GM21381 (cell line): ENCODE measurements around the gene DAO.

Source experiments
- ATAC-seq: cut with Tn5 transposase; IDR thresholded peaks from one replicate; pipeline ENCODE4 v1.9.1; 2021; ENCODE audit warnings: mild to moderate bottlenecking, moderate library complexity; ENCODE audit not compliant: unreplicated experiment

Gene DAO

GRCh38 chr12:108875280-108875679 lies 4.6 kb upstream of the DAO start:
- ATAC-seq = no peak

GRCh38 chr12:108875682-108876361 lies 4.1 kb upstream of the DAO start:
- ATAC-seq = no peak

DNA sequence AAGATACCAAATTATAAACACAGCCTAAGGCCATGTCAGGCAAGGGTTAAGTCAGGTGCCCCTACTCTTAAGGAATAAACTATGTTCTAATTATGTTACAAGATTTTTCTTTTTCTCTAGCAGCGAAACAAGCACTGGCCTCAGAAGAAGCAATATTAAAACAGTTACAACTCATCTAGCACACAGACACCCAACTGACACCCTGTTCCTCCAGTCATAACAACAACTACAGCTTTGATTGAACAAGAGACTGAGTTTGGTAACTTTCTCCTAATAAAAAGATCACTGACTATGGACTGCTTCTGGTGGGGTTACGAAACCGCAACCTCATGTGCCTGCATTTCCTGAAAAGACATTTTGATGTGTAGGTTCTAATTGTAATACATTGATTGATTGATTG lies 3.3 kb upstream of the DAO start:
- no peak for ATAC-seq

GRCh38 chr12:108881953-108882352 lies 2.1 kb downstream of the DAO start:
- ATAC-seq = no peak

- ATAC-seq = no peak
Measured at GRCh38 chr12:108884116-108885012, 4.5 kb downstream of the DAO start.

DNA sequence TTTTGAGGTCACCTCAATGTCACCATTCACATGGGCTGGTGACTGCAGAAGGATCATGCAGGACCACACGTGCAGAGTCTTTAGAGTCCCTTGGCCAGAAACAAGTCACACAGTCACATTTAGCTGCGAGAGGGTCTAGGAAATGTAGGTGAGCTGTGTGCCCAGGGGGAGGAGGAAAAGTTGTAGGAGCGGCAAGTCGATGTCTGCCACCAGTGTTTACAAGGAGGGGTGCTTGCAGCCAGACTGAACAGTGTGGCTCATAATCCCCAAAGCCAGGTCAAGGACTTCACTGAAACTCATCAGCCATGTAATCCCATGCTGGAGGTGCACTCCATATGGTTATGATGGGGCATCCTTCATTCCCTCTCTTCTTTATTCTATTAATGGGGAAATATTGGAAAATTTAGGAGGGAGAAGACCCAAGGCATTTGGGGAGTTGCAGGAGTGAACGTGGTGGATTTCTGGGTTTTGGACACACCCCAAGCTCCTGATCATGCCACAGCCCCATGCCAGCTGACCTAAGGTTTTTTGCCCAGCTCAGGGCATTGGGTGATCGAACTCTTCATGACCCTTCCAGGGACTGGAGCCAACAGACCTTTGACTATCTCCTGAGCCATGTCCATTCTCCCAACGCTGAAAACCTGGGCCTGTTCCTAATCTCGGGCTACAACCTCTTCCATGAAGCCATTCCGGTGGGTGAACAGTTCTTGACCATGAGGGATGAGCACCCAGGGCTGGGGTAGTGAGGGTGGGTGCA lies 7.2 kb downstream of the DAO start:
- ATAC-seq = no peak

GRCh38 chr12:108888031-108888430 lies 8.1 kb downstream of the DAO start:
- no peak for ATAC-seq

DNA sequence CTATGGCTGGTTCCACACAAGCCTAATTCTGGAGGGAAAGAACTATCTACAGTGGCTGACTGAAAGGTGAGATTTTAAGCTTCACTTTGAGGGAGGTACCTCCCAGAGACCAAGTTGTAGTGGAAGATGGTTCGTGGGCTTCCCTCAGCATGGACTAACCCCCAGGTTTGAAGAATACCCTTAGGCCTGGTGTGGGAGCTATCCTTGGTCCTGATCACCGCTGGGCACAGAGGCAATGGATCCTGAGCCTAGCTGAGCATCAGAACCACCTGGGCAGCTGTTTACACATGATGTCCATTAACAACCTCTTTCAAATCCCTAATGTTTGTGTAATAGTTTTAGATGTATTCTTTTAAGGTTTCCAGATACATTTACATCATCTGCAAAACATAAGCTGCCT lies 10.3 kb downstream of the DAO start:
- no peak for ATAC-seq

DNA sequence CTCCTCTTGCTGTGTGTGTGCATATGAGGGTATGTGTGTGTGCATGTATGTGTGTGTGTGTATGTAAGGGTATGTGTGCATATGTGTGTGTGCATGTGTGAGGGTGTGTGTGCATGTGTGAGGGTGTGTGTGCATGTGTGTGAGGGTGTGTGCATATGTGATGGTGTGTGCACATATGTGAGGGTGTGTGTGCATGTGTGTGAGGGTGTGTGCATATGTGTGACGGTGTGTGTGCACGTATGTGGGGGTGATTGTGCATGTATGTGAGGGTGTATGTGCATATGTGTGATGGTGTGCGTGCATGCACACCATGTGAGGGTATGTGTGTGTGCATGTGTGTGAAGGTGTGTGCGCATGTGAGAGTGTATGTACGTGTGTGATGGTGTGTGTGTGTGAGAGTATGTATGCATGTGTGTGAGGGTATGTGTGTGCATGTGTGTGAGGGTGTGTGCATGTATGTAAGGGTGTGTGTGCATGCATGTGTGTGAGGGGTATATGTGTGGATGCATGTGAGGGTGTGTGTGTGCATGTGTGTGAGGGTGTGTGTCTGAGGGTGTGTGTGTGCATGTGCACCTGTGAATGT lies 15.4 kb downstream of the DAO start:
- no peak for ATAC-seq

- no peak for ATAC-seq
Measured at GRCh38 chr12:108896336-108896735, 16.4 kb downstream of the DAO start.

- no peak for ATAC-seq
Measured at GRCh38 chr12:108896817-108897216, 16.9 kb downstream of the DAO start.

- no peak for ATAC-seq
Measured at GRCh38 chr12:108899145-108899544, 19.3 kb downstream of the DAO start.

DNA sequence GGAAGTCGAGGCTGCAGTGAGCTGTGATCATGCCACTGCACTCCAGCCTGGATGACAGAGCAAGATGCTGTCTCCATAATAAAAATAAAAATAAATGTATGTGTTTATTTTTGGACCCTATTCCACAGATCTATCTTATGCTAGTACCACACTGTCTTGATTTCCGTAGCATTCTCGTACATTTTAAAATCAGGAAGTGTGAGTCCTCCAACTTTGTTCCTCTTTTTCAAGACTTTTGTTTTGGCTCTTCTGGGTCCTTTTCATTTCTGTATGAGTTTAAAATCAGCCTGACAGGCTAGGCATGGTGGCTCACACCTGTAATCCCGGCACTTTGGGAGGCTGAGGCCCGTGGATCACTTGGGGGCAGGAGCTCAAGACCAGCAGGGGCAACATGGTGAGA lies 25.8 kb downstream of the DAO start:
- no peak for ATAC-seq

- ATAC-seq = no peak
Measured at GRCh38 chr12:108906971-108907370, 27.1 kb downstream of the DAO start.

- ATAC-seq = no peak
Measured at GRCh38 chr12:108907839-108908351, 28.0 kb downstream of the DAO start.

GRCh38 chr12:108910336-108910735 lies 30.4 kb downstream of the DAO start:
- ATAC-seq = no peak

GRCh38 chr12:108911915-108912314 lies 32.0 kb downstream of the DAO start:
- ATAC-seq = no peak

DNA sequence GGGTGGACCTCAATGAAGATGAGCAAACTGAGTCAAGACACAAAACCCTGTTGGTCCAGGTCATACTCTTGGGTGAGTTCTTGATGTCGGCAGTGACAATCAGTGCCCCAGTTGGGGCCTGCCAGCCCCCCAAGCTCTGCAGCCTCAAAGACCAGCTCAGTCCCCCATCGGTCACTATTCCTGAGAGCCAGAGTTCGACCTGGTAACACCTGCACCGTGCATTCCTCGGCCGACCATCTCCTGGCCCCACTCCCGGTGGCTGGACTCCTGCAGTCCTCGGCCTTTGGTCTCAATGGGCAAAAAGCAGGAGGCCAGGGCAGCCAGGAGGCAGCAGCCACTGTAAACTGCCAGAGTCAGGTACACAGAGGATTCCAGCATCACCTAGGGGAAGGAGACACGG lies 32.5 kb downstream of the DAO start:
- ATAC-seq = no peak

GRCh38 chr12:108914121-108914531 lies 34.2 kb downstream of the DAO start:
- no peak for ATAC-seq

DNA sequence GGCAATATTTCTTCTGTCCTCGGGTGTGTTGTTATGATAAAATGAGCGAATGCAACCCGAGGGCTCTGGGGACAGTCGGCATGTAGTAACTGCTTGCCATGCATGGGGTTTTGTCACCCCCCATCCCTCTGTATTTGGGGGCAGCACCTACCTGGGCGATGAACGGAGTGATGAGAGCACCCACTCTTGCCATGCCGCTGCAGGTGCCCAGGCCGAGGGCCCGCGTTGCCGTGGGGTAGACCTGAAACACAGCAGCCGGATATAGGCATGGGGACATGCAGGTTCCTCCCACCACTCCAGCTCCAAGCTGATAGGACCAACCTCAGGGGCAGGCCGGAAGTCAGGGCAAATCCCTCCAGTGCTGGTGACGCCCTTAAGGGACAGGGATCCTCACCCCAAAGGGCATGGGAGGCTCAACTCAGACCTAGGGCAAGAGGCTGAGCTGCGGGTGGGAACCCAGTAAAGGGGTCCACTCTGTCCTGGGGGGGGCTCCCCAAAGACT lies 35.8 kb downstream of the DAO start:
- no peak for ATAC-seq

- no peak for ATAC-seq
Measured at GRCh38 chr12:108916336-108916735, 36.4 kb downstream of the DAO start.
